Activated CD8-positive, alpha-beta T cell treated with anti-CD3 and anti-CD28 coated beads for 36 hours (primary cell): ENCODE results near the gene PLSCR2. TPM values are rescaled to one million over a fixed set of nuclear protein-coding genes. Genes with fewer than 3 reads are reported as not detected.

ENCODE experiments used
- ATAC-seq: fragments of 200-7000 bp; cut with Tn5 transposase; one replicate; pipeline ENCODE4 v1.10.0; 2021; ENCODE audit warnings: mild to moderate bottlenecking, moderate library complexity
- CTCF ChIA-PET: fragments of 350-600 bp; sonication (Branson Sonifier 250); formaldehyde crosslinking; loops from one replicate; lab custom pipeline; 2021; ENCODE audit warnings: antibody characterized with exemption; lab: Charles Lee
- POLR2A ChIA-PET: fragments of 350-600 bp; sonication (Branson Sonifier 250); formaldehyde crosslinking; loops from one replicate; lab custom pipeline; 2021; ENCODE audit warnings: antibody characterized with exemption; lab: Charles Lee
- DNase-seq: peaks from one replicate; pipeline ENCODE4 v3.0.0-alpha.2; 2020
- H3K27ac Mint-ChIP-seq: one replicate; pipeline ENCODE4 v1.8.0; 2021; ENCODE audit warnings: mild to moderate bottlenecking, mixed read lengths
- H3K27me3 Mint-ChIP-seq: one replicate; pipeline ENCODE4 v1.8.0; 2021; ENCODE audit warnings: mixed read lengths
- H3K36me3 Mint-ChIP-seq: one replicate; pipeline ENCODE4 v1.8.0; 2021; ENCODE audit warnings: low read depth, mixed read lengths
- H3K4me1 Mint-ChIP-seq: one replicate; pipeline ENCODE4 v1.8.0; 2021; ENCODE audit warnings: low read depth, mixed read lengths
- H3K4me3 Mint-ChIP-seq: one replicate; pipeline ENCODE4 v1.8.0; 2021; ENCODE audit warnings: mild to moderate bottlenecking, moderate library complexity, mixed read lengths
- H3K9me3 Mint-ChIP-seq: one replicate; pipeline ENCODE4 v1.8.0; 2021; ENCODE audit warnings: mixed read lengths
- CTCF ChIP-seq: fragments of 200-600 bp; IDR thresholded peaks from one replicate; pipeline ENCODE4 v1.8.0; 2022; ENCODE audit warnings: antibody characterized with exemption, mild to moderate bottlenecking
- intact Hi-C: fragments of 100-400 bp; cut with micrococcal nuclease; formaldehyde crosslinking; loops from one replicate; pipeline ENCODE4 v1.10.0; 2022
- total RNA-seq, 2 experiments: library from RNA; stranded (reverse); gene quantifications; one replicate each; pipeline ENCODE4 v1.2.3, GENCODE V29; 2021

Gene PLSCR2
- total RNA-seq, 2 experiments from 2014 or later, result not detected

- Mint-ChIP-seq H3K27ac (no peak overlapping the region), H3K36me3 (no peaks in the 10 kb centered on the region), H3K9me3 (no peaks in the 10 kb centered on the region), H3K4me1 (peaks cover under 1% of the 10 kb centered on the region), H3K27me3 (peaks cover 7% of the 10 kb centered on the region), H3K4me3 (no peak overlapping the region)
- ATAC-seq (no peak), DNase-seq (no peak)
- ChIA-PET CTCF (interaction anchor here (0.6 kb wide), 1 partner anchor 10 kb away, joined by 4 read pairs; no protein-coding TSS in a partner anchor), POLR2A (no interaction called here)
- TF ChIP-seq CTCF, result no peak
- intact Hi-C loops, result no loop called here
Observed at GRCh38 chr3:146471012-146471411, 1.7 kb upstream of the PLSCR2 start.

- TF ChIP-seq CTCF, result no peak
- intact Hi-C loops, result no loop called here
- peaks cover 5% of the 10 kb centered on the region for H3K4me1 Mint-ChIP-seq
- no peak overlapping the region for H3K27ac Mint-ChIP-seq
- H3K27me3 Mint-ChIP-seq, result peaks cover 7% of the 10 kb centered on the region
- no peaks in the 10 kb centered on the region for H3K36me3 Mint-ChIP-seq
- ATAC-seq, result no peak
- peak overlapping the region; percentile 31 for H3K4me3 Mint-ChIP-seq
- no peak for DNase-seq
- ChIA-PET POLR2A (interaction anchor here (1.1 kb wide), 1 partner anchor 73 kb away, joined by 4 read pairs; no protein-coding TSS in a partner anchor), CTCF (interaction anchor here (0.6 to 1.3 kb wide), 3 partner anchors 10 to 73 kb away, joined by 4 read pairs; no protein-coding TSS in a partner anchor)
- no peaks in the 10 kb centered on the region for H3K9me3 Mint-ChIP-seq
Observed at GRCh38 chr3:146470425-146470990, 1.1 kb upstream of the PLSCR2 start.

GRCh38 chr3:146468671-146469149 is 651 bp downstream of the PLSCR2 start:
- no peak for TF ChIP-seq CTCF
- H3K36me3 Mint-ChIP-seq, result no peaks in the 10 kb centered on the region
- ChIA-PET CTCF (interaction anchor here (1.3 kb wide), 1 partner anchor 9 kb away, joined by 3 read pairs; no protein-coding TSS in a partner anchor), POLR2A (interaction anchor here (1.0 kb wide), 1 partner anchor 29 kb away, joined by 4 read pairs; no protein-coding TSS in a partner anchor)
- ATAC-seq, result no peak
- H3K27ac Mint-ChIP-seq, result no peak overlapping the region
- H3K9me3 Mint-ChIP-seq, result no peaks in the 10 kb centered on the region
- H3K4me1 Mint-ChIP-seq, result peaks cover 18% of the 10 kb centered on the region
- intact Hi-C loops, result no loop called here
- H3K4me3 Mint-ChIP-seq, result peak overlapping the region; percentile 66
- no peak for DNase-seq
- no peaks in the 10 kb centered on the region for H3K27me3 Mint-ChIP-seq

- no peak overlapping the region for H3K4me3 Mint-ChIP-seq
- H3K27ac Mint-ChIP-seq, result no peak overlapping the region
- CTCF ChIA-PET, result no interaction called here
- H3K36me3 Mint-ChIP-seq, result no peaks in the 10 kb centered on the region
- no peaks in the 10 kb centered on the region for H3K27me3 Mint-ChIP-seq
- H3K9me3 Mint-ChIP-seq, result no peaks in the 10 kb centered on the region
- peaks cover 22% of the 10 kb centered on the region for H3K4me1 Mint-ChIP-seq
- ATAC-seq (no peak), DNase-seq (no peak)
- TF ChIP-seq CTCF, result no peak
- intact Hi-C loops, result no loop called here
- POLR2A ChIA-PET, result no interaction called here
Observed at GRCh38 chr3:146468234-146468633, 1.1 kb downstream of the PLSCR2 start.

- H3K4me1 Mint-ChIP-seq, result peaks cover 22% of the 10 kb centered on the region
- intact Hi-C loops, result no loop called here
- H3K9me3 Mint-ChIP-seq, result no peaks in the 10 kb centered on the region
- H3K4me3 Mint-ChIP-seq, result no peak overlapping the region
- ATAC-seq (no peak), DNase-seq (no peak)
- ChIA-PET POLR2A (no interaction called here), CTCF (no interaction called here)
- H3K27me3 Mint-ChIP-seq, result no peaks in the 10 kb centered on the region
- no peak overlapping the region for H3K27ac Mint-ChIP-seq
- no peak for TF ChIP-seq CTCF
- H3K36me3 Mint-ChIP-seq, result no peaks in the 10 kb centered on the region
Observed at GRCh38 chr3:146466604-146467003, 2.8 kb downstream of the PLSCR2 start.
